DND-41 (cell line): ENCODE data around the gene GRM4.

Experiments
- ATAC-seq: fragments of 200-7000 bp; cut with Tn5 transposase; 3 replicates; pipeline ENCODE4 v1.9.1; 2021; ENCODE audit warnings: low read depth; ENCODE audit not compliant: insufficient read depth
- DNase-seq: peaks from one replicate; pipeline ENCODE4 v3.0.0-alpha.2; 2020
- H2AFZ ChIP-seq: 2 replicates; pipeline ENCODE4 v1.6.0; 2012; ENCODE audit warnings: low read depth, low read length
- H3K27ac ChIP-seq: 2 replicates; pipeline ENCODE4 v1.5.1; 2012; ENCODE audit warnings: low read length, inconsistent platforms
- H3K27me3 ChIP-seq: fragments of 200-600 bp; sonication (generic); 2 replicates; pipeline ENCODE4 v1.6.0; 2012; ENCODE audit warnings: low read length, mild to moderate bottlenecking, inconsistent platforms; ENCODE audit not compliant: insufficient read depth, poor library complexity
- H3K36me3 ChIP-seq: 2 replicates; pipeline ENCODE4 v1.5.1; 2012; ENCODE audit warnings: low read length, inconsistent platforms; ENCODE audit not compliant: insufficient read depth
- H3K4me1 ChIP-seq: 2 replicates; pipeline ENCODE4 v1.5.1; 2012; ENCODE audit warnings: mild to moderate bottlenecking, low read length; ENCODE audit not compliant: insufficient read depth
- H3K4me2 ChIP-seq: 2 replicates; pipeline ENCODE4 v1.6.0; 2012; ENCODE audit warnings: mild to moderate bottlenecking, moderate library complexity, low read length, inconsistent platforms; ENCODE audit not compliant: insufficient read depth
- H3K4me3 ChIP-seq, 2 experiments: fragments of 200-600 bp in 1 of 2; shearing (Covaris generic) in 1 of 2; 2 replicates each; pipeline ENCODE4 v1.5.1; 2012 to 2016; ENCODE audit warnings: inconsistent platforms in 2 of 2, low read length in 2 of 2, mild to moderate bottlenecking in 2 of 2, low read depth in 1 of 2, moderate library complexity in 1 of 2
- H3K79me2 ChIP-seq: 2 replicates; pipeline ENCODE4 v1.6.0; 2012; ENCODE audit warnings: low read length, inconsistent platforms; ENCODE audit not compliant: insufficient read depth
- H3K9ac ChIP-seq: 2 replicates; pipeline ENCODE4 v1.6.0; 2012; ENCODE audit warnings: low read depth, mild to moderate bottlenecking, inconsistent platforms, low read length, moderate library complexity
- H3K9me3 ChIP-seq: 2 replicates; pipeline ENCODE4 v1.5.1; 2012; ENCODE audit warnings: low read length, moderate library complexity, mild to moderate bottlenecking, inconsistent platforms; ENCODE audit not compliant: insufficient read depth, severe bottlenecking
- H4K20me1 ChIP-seq: 2 replicates; pipeline ENCODE4 v1.6.0; 2012; ENCODE audit warnings: low read length; ENCODE audit not compliant: insufficient read depth
- CTCF ChIP-seq: IDR thresholded peaks from 2 replicates; pipeline ENCODE4 v1.5.1; 2012; ENCODE audit warnings: borderline replicate concordance, low read length, moderate library complexity, mild to moderate bottlenecking; ENCODE audit not compliant: poor library complexity, severe bottlenecking; ENCODE audit errors: extremely low read depth
- EZH2 ChIP-seq: IDR thresholded peaks from 3 replicates; pipeline ENCODE4 v1.6.1; 2012; ENCODE audit warnings: borderline replicate concordance, low read depth, mild to moderate bottlenecking, moderate library complexity, low read length, inconsistent platforms; ENCODE audit not compliant: severe bottlenecking

Gene GRM4

DNA sequence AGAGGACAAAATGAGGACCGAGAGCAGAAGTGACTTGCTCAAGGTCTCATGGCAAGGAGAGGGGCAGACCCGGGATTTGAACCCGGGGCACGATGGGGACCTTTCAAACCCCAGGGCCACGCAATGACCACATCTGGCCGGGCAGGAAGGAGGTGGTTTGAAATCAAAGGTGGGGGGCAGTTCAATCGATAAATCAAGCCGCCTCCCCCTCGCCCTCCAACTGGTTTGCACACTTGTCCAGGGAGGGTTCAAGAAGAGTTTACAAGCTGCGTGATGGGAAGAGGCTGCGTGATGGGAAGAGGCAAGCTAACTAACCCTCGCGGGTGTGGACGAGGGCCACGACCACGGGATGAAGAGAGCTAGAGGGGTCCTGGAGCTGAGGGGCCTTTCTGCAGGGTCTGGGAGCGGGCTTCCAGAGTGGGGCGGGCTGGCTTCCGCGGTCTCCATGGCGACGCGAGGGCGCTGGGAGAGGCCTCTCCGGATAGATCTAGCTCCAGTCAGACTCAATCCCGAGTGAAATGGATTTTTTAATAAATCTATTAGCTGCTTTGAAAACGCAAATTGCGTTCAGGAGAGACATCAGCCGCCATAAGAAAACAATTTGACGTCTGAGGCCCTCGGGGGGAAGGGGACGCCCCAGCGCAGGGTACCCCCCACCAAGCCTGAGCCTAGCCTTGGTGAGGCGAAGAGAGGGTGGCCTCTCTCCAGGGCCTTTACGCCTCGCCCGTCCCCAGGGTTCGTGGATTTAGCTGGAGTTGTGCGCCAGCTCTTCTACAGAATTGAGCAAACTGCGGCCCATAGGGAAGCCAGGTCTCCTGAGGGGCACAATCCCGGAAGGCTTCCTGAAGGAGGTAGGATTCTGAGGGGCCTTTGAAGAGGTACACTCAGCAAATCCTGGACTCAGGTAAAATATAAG, 143.9 kb downstream of the GRM4 start:
- no peaks in the 10 kb centered on the region for H3K27me3 ChIP-seq
- TF ChIP-seq CTCF (no peak), EZH2 (no peak)
- no peak for ATAC-seq

DNA sequence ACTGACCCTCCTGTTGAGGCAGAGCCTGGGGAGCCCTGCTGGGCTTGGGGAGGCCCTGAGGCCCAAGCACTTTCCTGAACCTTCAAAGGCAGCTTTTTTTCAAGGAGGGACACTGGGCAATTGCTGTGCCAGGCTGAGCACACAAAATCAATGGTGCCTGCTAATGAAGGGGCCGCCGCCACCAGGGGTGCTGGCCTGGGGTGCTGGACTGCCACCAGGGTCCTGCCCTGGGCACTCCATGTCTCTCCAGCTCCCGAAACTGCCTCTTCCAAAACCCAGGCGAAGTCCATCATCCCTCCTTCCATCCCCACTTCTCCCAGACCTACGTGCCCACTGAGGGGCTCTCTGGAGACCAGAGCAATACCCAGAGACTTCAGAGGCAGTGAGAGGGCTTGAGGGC, 145.6 kb downstream of the GRM4 start:
- H3K27ac ChIP-seq = no peak overlapping the region
- H3K27me3 ChIP-seq = no peaks in the 10 kb centered on the region
- no peak for ATAC-seq
- TF ChIP-seq EZH2 (no peak), CTCF (no peak)
- H3K9me3 ChIP-seq = no peaks in the 10 kb centered on the region
- no peak overlapping the region for H3K4me3 ChIP-seq
- H3K4me1 ChIP-seq = no peaks in the 10 kb centered on the region
- H4K20me1 ChIP-seq = no peaks in the 10 kb centered on the region
- no peaks in the 10 kb centered on the region for H3K36me3 ChIP-seq
- no peaks in the 10 kb centered on the region for H3K79me2 ChIP-seq
- no peak overlapping the region for H3K9ac ChIP-seq
- no peak overlapping the region for H2AFZ ChIP-seq
- DNase-seq = no peak
- H3K4me2 ChIP-seq = no peak overlapping the region

More for the DNA sequence above, 143.9 kb downstream of the GRM4 start:
- Histone ChIP-seq H3K4me1 (no peaks in the 10 kb centered on the region), H3K9me3 (no peaks in the 10 kb centered on the region), H3K4me3 (no peak overlapping the region), H4K20me1 (no peaks in the 10 kb centered on the region), H2AFZ (no peak overlapping the region), H3K27ac (no peak overlapping the region), H3K79me2 (no peaks in the 10 kb centered on the region), H3K4me2 (no peak overlapping the region), H3K9ac (no peak overlapping the region), H3K36me3 (no peaks in the 10 kb centered on the region)
- no peak for DNase-seq

- TF ChIP-seq EZH2 (no peak), CTCF (no peak)
- no peaks in the 10 kb centered on the region for H3K27me3 ChIP-seq
- ATAC-seq (no peak), DNase-seq (no peak)
- H3K4me2 ChIP-seq = no peak overlapping the region
- no peaks in the 10 kb centered on the region for H3K4me1 ChIP-seq
- H3K27ac ChIP-seq = no peak overlapping the region
- H3K9ac ChIP-seq = no peak overlapping the region
- H3K4me3 ChIP-seq = no peak overlapping the region
- no peaks in the 10 kb centered on the region for H3K9me3 ChIP-seq
- H3K79me2 ChIP-seq = no peaks in the 10 kb centered on the region
- no peaks in the 10 kb centered on the region for H4K20me1 ChIP-seq
- no peaks in the 10 kb centered on the region for H3K36me3 ChIP-seq
- no peak overlapping the region for H2AFZ ChIP-seq
These were observed 146.3 kb downstream of the GRM4 start for GRCh38 chr6:33999567-33999966.
